Uterus (tissue), 4 donors: ENCODE measurements around the gene VANGL2. TPM values are rescaled to one million over a fixed set of nuclear protein-coding genes. Genes with fewer than 3 reads are reported as not detected.
A peak's percentile ranks its signal among the peaks of the same experiment; 100 is the strongest.

Experiments used
- DNase-seq, 2 donors: peaks; one replicate each; pipeline ENCODE4 v3.0.0-alpha.2; 2019 to 2020
- H3K27ac ChIP-seq, 2 donors: fragments of 200-600 bp; sonication (generic); 1 replicate in 1 of 2; 2 replicates in 1 of 2; pipeline ENCODE4 v1.5.1; 2016 to 2018
- H3K27me3 ChIP-seq, 2 donors: fragments of 200-600 bp; sonication (generic); one replicate each; pipeline ENCODE4 v1.5.1; 2018 to 2019; ENCODE audit warnings: control low read depth in 1 of 2
- H3K36me3 ChIP-seq, 2 donors: fragments of 200-600 bp; sonication (generic); one replicate each; pipeline ENCODE4 v1.5.1; 2019; ENCODE audit warnings: control low read depth in 1 of 2
- H3K4me1 ChIP-seq, 2 donors: fragments of 200-600 bp; sonication (generic); one replicate each; pipeline ENCODE4 v1.5.1; 2018 to 2019; ENCODE audit warnings: control low read depth in 1 of 2
- H3K4me3 ChIP-seq, 2 donors: fragments of 200-600 bp; sonication (generic); 1 replicate in 1 of 2; 2 replicates in 1 of 2; pipeline ENCODE4 v1.5.1; 2018 to 2019; ENCODE audit warnings: mild to moderate bottlenecking in 1 of 2
- H3K9me3 ChIP-seq, 2 donors: fragments of 200-600 bp; sonication (generic); one replicate each; pipeline ENCODE4 v1.5.1; 2019; ENCODE audit warnings: control low read depth in 1 of 2
- CTCF ChIP-seq, 4 experiments: fragments of 200-600 bp in 2 of 4; fragments of 450-650 bp in 2 of 4; sonication (generic) in 2 of 4; IDR thresholded peaks; one replicate each; pipeline ENCODE4 v1.5.1; 2016 to 2019; ENCODE audit warnings: antibody characterized with exemption in 4 of 4, mild to moderate bottlenecking in 2 of 4, moderate library complexity in 1 of 4
- POLR2A ChIP-seq, 2 donors: fragments of 450-650 bp; IDR thresholded peaks; one replicate each; pipeline ENCODE4 v1.6.1; 2016; ENCODE audit warnings: antibody characterized with exemption in 2 of 2, mild to moderate bottlenecking in 1 of 2, moderate library complexity in 1 of 2
- intact Hi-C: fragments of 100-400 bp; cut with DNase I; formaldehyde crosslinking; loops from one replicate; pipeline ENCODE4 v1.15.1; 2023; ENCODE audit warnings: low total_unique reads
- total RNA-seq, 4 donors: library from RNA; depleted of rRNA in 3 of 4; stranded (reverse); fragments of >200 nt in 3 of 4; gene quantifications; one replicate each; pipeline versions ENCODE4 v1.1.0 to v1.2.4, GENCODE V29; 2014 to 2023
- donor health status: DM: yes; HTN: yes; CAD: no.

Gene VANGL2
- total RNA-seq, 4 donors from 2014 or later, result 0.26 to 14.1 (median 4.7) TPM

DNA sequence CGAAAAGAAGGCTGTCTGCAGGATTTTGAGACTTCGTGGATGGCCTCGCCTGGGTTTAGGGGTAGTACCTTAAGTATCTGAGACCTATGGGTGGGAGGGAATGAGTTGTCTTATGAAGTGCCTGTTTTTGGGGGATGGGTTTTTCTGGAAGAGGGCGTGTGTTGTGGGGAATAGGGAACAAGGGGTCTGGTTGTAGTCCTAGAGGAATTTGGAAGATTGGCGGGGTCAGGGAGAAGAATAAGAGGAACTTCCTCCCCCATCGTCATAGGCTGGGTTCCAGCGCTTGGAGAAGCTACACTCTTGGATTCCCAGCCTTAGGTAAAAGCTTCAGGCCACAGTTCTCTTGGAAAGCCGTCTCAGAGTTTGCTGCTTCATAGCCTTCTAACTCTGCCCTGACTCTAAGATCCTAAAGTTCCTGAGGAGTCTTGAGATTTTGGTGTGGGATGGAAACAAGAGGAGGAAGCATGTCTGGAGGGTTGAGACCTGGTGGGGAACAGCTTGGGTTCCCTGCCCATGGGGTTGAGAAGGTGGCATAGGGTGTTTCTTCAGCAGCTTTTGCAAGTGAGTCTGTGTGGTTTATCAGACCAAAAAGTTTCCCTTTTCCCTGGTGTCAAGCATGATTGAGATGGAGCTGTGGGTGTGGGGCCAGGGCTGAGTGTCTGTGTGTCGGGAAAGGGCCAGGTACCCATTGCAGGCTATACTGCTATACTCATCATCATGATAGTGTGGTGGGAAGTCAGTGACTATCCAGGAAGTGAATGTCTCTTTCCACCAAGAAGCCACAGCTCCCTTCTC is 1.8 kb downstream of the VANGL2 start:
- DNase-seq, result no peak
- Histone ChIP-seq H3K27me3 (no peaks in the 10 kb centered on the region), H3K36me3 (no peaks in the 10 kb centered on the region), H3K4me1 (no peaks in the 10 kb centered on the region), H3K27ac (peak overlapping the region in 1 of 2 donors; percentile 3), H3K9me3 (no peaks in the 10 kb centered on the region), H3K4me3 (peak overlapping the region in 1 of 2 donors; percentile 71)
- no peak for TF ChIP-seq POLR2A (IDR thresholded peaks at IDR 0.05)
- TF ChIP-seq CTCF (IDR thresholded peaks at IDR 0.05), result no peak
- intact Hi-C loops, result no loop called here

- intact Hi-C loops, result no loop called here
- H3K4me1 ChIP-seq, result no peaks in the 10 kb centered on the region
- DNase-seq, result no peak
- no peaks in the 10 kb centered on the region for H3K9me3 ChIP-seq
- no peaks in the 10 kb centered on the region for H3K36me3 ChIP-seq
- H3K27me3 ChIP-seq, result no peaks in the 10 kb centered on the region
- no peak overlapping the region for H3K27ac ChIP-seq
- H3K4me3 ChIP-seq, result no peak overlapping the region
- TF ChIP-seq CTCF (IDR thresholded peaks at IDR 0.05), result no peak
- TF ChIP-seq POLR2A (IDR thresholded peaks at IDR 0.05), result no peak
Observed at GRCh38 chr1:160403244-160403643, 2.9 kb downstream of the VANGL2 start.

- H3K27ac ChIP-seq, result no peak overlapping the region
- TF ChIP-seq POLR2A (IDR thresholded peaks at IDR 0.05) (no peak), CTCF (IDR thresholded peaks at IDR 0.05) (no peak)
- H3K4me3 ChIP-seq, result no peak overlapping the region
Observed at GRCh38 chr1:160404094-160404493, 3.7 kb downstream of the VANGL2 start.

GRCh38 chr1:160405331-160405877 is 5.0 kb downstream of the VANGL2 start:
- TF ChIP-seq POLR2A (IDR thresholded peaks at IDR 0.05), result no peak
- no peak for TF ChIP-seq CTCF (IDR thresholded peaks at IDR 0.05)
- Histone ChIP-seq H3K9me3 (no peaks in the 10 kb centered on the region), H3K4me3 (no peak overlapping the region), H3K36me3 (no peaks in the 10 kb centered on the region), H3K4me1 (no peaks in the 10 kb centered on the region), H3K27me3 (no peaks in the 10 kb centered on the region), H3K27ac (no peak overlapping the region)
- intact Hi-C loops, result no loop called here
- no peak for DNase-seq

More at GRCh38 chr1:160404094-160404493, 3.7 kb downstream of the VANGL2 start:
- Histone ChIP-seq H3K4me1 (no peaks in the 10 kb centered on the region), H3K9me3 (no peaks in the 10 kb centered on the region), H3K36me3 (no peaks in the 10 kb centered on the region), H3K27me3 (no peaks in the 10 kb centered on the region)
- intact Hi-C loops, result no loop called here
- no peak for DNase-seq
